Activated CD4-positive, alpha-beta T cell treated with anti-CD3 and anti-CD28 coated beads, Interleukin-2, Interleukin-4, amounts not matched to agents 100 ng/mL and 50 ng/mL, durations not matched to agents 16 hours and 8 hours (primary cell): ENCODE measurements around the gene PHF13.
A peak's percentile ranks its signal among the peaks of the same experiment; 100 is the strongest.

Experiments
- DNase-seq: peaks from one replicate; pipeline ENCODE4 v3.0.0-alpha.2; 2020; ENCODE audit warnings: low spot score

PHF13 gene

DNA sequence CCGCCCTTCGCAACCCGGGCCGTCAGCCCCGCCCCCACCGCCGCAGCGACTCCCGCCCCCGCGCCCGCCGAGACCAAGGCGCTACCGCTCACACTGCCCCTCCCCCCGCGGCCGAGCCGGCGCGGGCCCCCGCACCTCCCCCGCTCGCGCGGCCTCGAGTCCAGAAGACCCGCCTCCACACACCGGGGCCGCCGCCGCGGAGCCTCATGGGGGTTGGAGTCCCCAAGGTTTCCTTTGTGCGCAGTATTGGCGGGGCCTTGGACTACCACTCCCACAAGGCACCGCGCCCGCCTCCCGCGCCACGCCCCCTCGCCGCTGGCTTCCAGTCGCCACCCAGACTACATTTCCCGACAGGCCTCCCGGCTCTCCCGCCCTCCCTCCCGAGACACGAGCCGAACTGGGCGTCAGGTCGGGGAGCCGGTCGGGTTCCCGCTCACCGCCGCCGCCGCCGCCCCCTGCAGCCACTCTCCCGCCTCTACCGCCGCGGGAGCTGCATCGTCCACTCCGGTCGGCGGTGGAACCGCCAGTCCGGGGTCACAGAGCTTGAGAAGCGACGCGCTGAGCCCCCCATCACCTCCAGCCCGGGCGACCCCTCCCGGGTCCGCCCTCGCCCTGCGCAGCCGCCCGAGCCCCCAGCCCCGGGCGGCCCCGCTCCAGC, at the start of gene PHF13:
Gene PHF13 (plus strand): TSS at position 371 of the 658 bp plus-strand sequence. CDS start 336 bp downstream, outside the sequence.
- peak; percentile 100 for DNase-seq

DNA sequence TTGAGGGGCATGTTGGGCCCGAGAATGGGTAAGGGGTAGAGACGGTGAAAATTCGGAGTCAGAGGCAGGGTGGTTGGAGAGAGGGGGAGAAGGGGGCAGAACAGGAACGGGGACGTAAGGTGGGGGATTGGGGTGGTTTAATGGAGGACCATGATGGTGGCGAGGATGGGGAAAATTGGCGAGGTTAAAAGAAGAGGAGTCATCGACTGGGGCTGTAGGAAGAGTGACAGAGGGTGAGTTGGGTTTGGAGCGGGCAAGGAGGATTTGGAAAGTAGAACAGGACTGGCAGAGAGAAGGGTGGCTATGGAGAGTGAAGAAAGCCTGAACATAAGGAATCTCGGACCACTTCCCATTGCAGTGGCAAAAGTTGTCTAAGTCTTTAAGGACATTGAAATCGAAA, 44.5 kb upstream of the PHF13 start:
- no peak for DNase-seq

DNA sequence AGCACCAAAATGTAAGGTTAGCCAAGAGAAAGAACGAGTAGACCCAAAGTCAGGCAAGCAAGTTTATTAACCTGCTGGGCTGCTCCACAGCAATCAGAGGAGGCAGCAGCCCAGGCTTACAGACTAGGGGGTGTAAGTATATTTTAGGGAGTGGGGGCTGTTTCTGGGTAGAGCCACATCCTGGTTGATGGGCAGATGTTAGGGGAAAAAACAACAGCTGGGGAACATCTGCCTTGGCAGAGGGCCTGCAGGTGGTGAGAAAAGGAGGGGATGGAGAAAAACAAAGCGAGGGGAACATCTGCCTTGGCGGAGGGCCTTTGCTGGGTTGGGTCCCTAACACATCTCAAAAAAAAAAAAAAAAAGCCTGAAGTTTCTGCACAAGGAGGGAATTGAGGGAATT, 43.4 kb upstream of the PHF13 start:
- no peak for DNase-seq

DNA sequence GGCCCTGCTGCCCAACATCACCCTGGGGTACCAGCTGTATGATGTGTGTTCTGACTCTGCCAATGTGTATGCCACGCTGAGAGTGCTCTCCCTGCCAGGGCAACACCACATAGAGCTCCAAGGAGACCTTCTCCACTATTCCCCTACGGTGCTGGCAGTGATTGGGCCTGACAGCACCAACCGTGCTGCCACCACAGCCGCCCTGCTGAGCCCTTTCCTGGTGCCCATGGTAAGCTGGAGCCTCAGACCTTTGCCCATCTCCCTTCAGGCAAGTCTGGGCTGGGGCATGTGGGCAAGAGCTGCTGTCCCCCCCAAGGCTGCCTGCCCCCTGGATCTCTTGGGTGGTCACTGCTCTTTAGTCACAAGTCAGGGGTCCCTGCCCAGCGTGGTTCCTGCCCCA, 42.5 kb upstream of the PHF13 start:
- DNase-seq, result no peak

DNA sequence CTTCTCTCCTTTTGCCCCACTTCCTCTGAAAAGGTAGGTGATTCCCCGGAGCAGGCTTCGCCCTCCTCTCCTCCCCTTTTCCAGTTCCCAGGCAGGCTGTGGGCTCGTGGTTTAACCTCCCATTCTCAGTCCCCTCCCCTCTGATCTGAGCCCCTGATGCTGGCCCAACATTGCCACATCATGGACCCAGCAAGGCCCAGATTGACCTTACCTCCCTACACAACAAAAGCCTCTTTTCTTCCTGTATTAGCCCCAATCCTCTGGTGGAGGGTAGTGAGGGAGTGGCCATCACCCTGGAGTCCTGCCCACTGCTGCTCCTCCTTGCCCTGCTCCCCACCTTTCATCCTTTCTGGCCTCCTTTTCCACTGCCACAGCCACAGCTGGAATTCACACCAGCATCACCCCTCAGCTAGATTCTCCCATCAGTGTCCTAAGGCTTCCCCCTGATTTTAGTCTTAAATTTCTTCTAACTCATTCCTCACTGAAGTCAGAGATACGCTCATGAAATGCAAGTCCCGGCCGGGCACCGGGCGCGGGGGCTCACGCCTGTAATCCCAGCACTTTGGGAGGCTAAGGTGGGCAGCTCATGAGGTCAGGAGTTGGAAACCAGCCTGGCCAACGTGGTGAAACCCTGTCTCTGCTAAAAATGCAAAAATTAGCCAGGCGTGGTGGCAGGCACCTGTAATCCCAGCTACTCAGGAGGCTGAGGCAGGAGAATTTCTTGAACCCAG, 40.7 kb upstream of the PHF13 start:
- no peak for DNase-seq

DNA sequence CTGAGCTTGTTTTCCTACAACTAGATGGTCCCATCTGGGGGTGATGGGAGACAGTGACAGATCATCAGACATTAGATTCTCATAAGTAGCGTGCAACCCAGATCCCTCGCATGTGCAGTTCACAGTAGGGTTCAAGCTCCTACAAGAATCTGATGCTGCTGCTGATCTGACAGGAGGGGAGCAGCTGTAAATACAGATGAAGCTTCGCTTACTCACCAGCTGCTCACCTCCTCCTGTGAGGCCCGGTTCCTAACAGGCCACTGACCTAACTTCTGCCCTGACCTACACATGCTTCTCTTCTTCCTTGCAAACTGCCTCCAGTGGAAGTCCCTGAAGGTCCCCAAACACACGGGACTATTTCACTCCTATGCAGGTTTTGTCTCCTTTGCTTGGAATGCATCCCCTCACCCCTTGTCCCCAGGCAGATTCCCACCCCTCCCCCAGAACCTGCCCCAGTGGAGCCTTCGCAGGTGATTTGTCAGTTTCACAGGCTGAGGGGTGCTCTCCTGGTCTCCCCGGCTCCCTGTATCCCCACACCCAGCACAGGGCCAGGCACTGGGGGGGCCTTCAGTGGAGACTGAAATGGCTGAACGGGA, 39.4 kb upstream of the PHF13 start:
- DNase-seq, result no peak

DNA sequence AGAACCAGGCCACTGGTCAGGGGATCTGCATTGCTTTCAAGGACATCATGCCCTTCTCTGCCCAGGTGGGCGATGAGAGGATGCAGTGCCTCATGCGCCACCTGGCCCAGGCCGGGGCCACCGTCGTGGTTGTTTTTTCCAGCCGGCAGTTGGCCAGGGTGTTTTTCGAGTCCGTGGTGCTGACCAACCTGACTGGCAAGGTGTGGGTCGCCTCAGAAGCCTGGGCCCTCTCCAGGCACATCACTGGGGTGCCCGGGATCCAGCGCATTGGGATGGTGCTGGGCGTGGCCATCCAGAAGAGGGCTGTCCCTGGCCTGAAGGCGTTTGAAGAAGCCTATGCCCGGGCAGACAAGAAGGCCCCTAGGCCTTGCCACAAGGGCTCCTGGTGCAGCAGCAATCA, 38.7 kb upstream of the PHF13 start:
- DNase-seq, result no peak

DNA sequence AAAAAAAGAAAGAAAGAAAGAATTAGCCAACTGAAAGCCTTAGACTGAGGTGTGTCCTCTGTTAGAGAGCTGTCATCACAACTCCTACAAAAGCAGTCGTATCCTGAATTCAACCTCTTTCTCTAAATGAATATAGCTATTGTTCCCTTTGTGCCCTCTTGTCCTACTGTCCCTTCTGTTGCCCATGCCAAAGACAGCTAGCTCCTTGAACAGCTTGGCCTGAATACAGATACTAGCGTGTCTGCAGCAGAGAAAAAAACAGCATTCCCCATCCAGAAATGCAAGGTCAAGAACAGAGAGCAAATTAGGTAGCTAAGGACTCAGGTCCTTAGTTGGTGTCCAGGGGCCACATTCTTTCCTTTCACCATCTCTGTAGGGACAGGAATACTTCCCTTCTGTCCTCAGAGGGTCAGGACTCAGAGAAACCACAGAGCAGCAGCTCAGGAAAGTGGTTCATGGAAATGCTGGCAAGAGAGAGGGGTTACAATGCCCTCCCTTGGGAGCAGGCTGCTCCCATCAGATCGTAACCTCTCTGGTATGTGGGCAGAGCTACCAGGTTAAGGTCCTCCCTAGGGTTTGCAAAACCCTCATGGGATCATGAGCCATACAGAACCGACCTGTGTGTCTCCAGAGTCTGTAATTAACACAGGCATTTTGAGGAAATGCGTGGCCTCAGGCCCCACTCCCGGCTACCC, 35.6 kb upstream of the PHF13 start:
- DNase-seq, result no peak

DNA sequence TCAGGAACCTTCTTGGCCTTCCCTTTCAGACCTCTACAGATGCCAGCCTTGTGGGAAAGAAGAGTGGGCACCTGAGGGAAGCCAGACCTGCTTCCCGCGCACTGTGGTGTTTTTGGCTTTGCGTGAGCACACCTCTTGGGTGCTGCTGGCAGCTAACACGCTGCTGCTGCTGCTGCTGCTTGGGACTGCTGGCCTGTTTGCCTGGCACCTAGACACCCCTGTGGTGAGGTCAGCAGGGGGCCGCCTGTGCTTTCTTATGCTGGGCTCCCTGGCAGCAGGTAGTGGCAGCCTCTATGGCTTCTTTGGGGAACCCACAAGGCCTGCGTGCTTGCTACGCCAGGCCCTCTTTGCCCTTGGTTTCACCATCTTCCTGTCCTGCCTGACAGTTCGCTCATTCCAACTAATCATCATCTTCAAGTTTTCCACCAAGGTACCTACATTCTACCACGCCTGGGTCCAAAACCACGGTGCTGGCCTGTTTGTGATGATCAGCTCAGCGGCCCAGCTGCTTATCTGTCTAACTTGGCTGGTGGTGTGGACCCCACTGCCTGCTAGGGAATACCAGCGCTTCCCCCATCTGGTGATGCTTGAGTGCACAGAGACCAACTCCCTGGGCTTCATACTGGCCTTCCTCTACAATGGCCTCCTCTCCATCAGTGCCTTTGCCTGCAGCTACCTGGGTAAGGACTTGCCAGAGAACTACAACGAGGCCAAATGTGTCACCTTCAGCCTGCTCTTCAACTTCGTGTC, 34.7 kb upstream of the PHF13 start:
- no peak for DNase-seq

DNA sequence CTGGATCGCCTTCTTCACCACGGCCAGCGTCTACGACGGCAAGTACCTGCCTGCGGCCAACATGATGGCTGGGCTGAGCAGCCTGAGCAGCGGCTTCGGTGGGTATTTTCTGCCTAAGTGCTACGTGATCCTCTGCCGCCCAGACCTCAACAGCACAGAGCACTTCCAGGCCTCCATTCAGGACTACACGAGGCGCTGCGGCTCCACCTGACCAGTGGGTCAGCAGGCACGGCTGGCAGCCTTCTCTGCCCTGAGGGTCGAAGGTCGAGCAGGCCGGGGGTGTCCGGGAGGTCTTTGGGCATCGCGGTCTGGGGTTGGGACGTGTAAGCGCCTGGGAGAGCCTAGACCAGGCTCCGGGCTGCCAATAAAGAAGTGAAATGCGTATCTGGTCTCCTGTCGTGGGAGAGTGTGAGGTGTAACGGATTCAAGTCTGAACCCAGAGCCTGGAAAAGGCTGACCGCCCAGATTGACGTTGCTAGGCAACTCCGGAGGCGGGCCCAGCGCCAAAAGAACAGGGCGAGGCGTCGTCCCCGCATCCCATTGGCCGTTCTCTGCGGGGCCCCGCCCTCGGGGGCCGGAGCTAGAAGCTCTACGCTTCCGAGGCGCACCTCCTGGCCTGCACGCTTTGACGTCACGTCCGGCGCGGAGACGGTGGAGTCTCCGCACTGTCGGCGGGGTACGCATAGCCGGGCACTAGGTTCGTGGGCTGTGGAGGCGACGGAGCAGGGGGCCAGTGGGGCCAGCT, 34.0 kb upstream of the PHF13 start, which contains the start of gene ZBTB48:
Gene ZBTB48 (plus strand): TSS at position 621 of the 745 bp plus-strand sequence. CDS start 616 bp downstream, outside the sequence.
- peak; percentile 98 for DNase-seq

DNA sequence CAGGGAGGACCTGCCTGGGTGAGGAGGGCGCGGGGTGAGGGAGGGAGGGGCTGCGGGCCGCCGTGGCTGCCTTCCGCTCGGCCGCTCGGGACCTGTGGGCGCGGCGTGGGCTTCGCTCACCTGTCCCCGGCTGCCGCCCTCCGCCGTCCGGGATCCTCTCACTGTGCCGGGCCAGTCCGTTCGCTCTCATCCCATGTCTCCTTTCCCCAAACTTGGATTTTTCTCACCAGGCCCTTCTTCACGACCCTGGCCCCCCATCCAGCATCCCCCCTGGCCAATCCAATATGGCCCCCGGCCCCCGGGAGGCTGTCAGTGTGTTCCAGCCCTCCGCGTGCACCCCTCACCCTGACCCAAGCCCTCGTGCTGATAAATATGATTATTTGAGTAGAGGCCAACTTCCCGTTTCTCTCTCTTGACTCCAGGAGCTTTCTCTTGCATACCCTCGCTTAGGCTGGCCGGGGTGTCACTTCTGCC, 33.4 kb upstream of the PHF13 start:
- no peak for DNase-seq

DNA sequence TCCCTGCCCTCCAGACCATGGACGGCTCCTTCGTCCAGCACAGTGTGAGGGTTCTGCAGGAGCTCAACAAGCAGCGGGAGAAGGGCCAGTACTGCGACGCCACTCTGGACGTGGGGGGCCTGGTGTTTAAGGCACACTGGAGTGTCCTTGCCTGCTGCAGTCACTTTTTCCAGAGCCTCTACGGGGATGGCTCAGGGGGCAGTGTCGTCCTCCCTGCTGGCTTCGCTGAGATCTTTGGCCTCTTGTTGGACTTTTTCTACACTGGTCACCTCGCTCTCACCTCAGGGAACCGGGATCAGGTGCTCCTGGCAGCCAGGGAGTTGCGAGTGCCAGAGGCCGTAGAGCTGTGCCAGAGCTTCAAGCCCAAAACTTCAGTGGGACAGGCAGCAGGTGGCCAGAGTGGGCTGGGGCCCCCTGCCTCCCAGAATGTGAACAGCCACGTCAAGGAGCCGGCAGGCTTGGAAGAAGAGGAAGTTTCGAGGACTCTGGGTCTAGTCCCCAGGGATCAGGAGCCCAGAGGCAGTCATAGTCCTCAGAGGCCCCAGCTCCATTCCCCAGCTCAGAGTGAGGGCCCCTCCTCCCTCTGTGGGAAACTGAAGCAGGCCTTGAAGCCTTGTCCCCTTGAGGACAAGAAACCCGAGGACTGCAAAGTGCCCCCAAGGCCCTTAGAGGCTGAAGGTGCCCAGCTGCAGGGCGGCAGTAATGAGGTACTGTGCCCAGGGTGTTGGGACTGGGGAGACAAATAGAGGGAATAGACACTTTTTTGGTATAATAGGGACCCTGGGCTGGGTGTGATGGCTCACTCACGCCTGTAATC, 32.7 kb upstream of the PHF13 start:
- no peak for DNase-seq

DNA sequence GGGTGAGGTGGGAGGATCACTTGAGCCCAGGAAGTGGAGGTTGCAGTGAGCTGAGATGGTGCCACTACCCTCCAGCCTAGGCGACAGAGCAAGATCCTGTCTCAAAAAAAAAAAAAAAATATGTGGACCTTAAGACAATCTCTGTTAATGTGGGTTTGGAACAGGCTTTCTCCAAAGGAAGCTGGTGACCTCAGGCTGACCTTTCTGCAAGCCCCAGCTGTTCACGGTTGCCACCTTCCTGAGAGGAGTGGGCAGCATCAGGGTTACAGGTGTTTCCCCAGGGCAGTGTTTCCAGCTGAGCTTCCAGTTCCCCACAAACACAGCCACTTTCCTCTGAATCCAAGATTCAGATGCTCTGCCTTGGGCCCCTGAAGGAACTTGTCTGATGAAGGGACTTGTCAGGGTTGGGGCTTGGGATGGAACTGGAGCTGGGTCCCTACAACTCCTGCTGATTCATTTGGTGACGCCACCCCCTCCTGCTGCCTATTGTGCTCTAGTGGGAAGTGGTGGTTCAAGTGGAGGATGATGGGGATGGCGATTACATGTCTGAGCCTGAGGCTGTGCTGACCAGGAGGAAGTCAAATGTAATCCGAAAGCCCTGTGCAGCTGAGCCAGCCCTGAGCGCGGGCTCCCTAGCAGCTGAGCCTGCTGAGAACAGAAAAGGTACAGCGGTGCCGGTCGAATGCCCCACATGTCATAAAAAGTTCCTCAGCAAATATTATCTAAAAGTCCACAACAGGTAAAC, 31.8 kb upstream of the PHF13 start:
- DNase-seq, result no peak

DNA sequence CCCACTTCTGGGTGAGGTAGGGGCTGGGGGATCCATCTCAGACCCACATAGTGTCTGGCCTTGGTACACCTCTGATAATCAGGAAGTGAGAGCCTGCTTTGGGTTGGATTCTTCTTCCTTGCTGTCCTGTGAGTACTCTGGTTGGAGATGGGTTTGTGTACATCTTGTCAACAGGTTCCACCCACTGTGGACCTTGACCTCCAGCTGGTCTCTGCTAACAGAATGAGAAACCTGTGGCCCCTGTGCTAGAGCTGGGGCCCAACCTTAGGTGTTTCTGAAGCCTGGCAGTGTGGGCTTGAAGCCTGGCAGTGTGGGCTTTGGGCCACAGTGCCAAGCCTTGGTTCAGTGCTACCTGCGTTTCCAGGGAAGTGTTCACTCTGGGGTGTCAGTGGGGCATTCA, 31.2 kb upstream of the PHF13 start:
- DNase-seq, result no peak

DNA sequence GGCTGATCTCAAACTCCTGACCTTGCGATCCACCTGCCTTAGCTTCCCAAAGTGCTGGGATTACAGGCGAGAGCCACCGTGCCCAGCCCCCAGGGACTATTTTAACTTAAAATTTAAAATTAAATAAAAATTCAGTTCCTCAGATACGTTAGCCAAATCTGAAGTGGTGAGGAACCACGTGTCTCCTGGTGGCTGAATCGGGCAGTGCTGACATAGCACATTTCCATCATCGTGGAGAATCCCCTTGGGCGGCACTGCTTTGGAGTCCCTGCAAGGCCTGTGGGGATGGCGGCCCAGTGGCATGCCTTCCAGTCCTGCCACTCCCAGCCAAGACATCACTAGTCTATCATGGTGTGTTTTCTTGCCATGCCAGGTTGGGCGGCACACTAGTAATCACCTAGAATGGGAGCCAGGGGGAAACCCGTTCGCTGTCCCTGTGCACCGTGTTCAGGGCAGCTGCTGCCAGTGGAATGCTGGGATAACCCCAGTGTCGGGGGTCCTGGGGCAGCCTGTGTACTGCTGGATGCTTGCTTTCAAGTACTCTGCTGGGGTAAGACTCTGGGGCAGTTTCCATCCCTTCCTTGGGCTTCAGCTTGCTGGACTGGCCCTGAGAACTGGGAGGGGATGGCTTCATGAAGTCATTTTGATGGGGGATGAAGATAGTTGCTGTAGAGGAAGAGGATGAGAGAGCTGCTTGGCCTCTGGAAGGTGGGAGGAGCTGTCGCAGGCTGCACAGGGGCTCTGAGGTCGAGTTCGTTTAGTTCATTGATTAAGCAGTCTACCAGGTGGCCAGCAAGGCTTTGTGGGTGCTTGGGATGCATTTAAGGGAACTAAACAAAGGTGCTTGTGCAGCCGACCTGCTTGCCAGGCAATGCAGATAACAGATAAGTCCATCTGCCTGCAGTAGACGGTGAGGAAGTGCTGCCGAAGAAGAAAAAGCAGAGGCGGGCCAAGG, 29.1 kb upstream of the PHF13 start:
- DNase-seq, result no peak

DNA sequence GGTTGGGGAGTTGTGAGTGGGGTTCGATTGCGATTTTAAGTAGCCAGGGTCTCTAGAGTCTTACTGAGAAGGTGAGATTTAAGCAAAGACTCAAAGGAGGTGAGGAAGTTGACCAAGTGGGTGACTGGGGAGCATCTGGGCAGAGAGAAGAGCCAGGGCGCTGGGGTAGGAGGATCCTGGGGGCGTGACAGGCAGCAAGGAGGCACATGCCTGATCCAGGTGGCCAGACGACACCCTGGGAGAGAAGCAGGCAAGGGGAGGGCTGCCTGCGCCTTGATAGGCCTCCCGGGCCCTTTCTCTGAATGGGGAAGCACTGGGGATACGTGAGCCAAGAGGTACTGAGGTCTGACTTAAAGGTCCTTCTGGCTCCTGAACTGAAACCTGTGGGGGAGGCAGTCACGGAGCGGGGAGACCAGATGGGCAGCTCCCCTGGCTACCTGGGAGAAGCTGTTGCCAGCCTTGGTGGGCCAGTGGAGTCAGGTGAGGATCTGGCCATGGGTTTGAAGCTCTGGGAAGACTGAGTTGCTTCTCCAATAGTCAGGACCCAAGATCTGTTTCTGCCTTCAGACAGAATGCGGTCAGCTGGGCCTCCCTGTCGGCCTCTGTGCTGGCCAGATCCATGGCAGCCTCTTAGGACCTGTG, 28.3 kb upstream of the PHF13 start:
- DNase-seq, result no peak

DNA sequence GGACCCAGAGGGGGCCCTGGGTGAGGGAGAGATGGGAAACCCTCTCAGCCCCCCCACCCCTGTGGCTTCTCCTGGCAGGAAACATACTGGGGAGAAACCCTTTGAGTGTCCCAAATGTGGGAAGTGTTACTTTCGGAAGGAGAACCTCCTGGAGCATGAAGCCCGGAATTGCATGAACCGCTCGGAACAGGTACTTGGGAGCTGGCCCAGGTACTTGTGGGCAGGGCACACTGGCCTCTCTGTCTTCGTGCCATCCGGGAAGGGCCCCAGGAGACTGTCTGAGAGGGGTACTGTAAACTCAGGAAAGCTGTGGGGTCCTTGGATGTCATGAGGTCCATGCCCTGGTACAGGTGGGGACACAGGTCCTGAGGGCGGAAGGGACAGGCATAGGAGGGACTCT, 27.7 kb upstream of the PHF13 start:
- DNase-seq, result no peak

DNA sequence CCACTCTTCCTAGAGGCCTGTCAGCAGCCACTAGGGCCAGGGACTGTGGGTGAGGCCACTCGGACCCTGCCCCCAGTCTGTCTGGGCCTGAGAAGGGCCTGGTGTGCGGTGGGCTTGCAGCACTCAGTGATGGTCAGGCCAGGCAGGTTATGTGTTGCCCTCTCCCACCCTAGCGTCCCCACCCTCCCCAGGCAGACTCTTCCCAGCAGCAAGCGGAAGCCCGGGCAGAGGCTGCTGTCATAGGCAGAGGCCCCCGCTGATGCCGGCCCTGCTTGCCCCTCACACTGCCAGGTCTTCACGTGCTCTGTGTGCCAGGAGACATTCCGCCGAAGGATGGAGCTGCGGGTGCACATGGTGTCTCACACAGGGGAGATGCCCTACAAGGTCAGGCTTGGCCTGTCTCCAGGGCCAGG, 27.1 kb upstream of the PHF13 start:
- no peak for DNase-seq
